Stimulated activated CD4-positive, alpha-beta T cell treated with anti-CD3 and anti-CD28 coated beads, Interleukin-4, amount 100 ng/mL, for 48 hours (primary cell): ENCODE data around the gene TTC16.

Experiments
- DNase-seq, 2 donors: peaks; one replicate each; pipeline ENCODE4 v3.0.0-alpha.2; 2020; ENCODE audit warnings: low read depth in 2 of 2

Gene TTC16, protein sequence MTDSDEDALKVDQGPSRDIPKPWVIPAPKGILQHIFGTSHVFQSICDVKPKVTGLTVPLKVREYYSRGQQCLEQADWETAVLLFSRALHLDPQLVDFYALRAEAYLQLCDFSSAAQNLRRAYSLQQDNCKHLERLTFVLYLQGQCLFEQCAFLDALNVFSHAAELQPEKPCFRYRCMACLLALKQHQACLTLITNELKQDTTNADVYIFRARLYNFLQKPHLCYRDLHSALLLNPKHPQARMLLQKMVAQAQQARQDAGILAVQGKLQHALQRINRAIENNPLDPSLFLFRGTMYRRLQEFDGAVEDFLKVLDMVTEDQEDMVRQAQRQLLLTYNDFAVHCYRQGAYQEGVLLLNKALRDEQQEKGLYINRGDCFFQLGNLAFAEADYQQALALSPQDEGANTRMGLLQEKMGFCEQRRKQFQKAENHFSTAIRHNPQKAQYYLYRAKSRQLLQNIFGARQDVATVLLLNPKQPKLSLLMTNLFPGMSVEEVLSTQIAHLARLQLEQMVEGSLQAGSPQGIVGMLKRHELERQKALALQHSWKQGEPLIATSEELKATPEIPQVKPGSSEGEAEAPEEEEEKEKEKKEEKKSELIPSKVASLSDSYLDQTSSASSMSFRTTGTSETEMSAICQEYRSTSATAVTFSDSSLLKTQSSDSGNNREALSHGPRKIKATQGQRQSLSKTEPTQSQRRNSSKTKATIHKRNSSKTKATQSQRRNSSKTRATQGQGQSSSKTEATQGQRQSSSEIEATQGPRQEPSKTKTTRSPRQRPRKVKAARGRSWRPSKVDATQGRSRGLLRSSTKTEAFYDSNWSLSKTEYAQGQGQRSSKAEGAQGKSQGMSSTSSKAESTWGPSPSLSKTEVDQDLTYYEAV

GRCh38 chr9:127715470-127716337, at the start of gene TTC16, which contains the start of gene PTRH1:
Gene TTC16 (plus strand): TSS chr9:127716079. CDS start chr9:127716146, 67 bp downstream.
Gene PTRH1 (minus strand): TSS chr9:127715663. CDS start chr9:127715639, 24 bp downstream.
- DNase-seq, result peak; percentile 98

GRCh38 chr9:127667127-127667844, 48.6 kb upstream of the TTC16 start:
- DNase-seq, result no peak

- DNase-seq, result no peak
These were observed 48.0 kb upstream of the TTC16 start for GRCh38 chr9:127667906-127668305.

DNA sequence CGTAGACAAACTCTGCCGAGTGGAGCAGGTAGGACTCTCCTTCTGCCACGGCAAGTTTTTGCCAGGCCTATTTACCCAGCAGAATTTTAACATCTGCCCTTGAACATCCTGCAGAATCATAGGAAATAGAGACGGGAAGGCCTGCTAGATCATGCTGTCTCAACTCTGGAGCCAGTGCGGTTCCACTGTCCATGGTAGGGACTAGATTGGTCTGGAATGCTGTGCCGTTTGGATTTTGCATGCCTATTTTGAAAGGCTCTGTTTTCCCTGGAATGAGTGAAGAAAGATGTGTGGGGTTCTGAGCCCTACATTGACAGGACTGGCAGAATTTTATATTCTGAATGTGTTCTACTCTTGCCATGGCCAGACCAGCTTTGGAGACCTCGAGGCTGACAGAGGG, 42.6 kb upstream of the TTC16 start:
- DNase-seq, result no peak

DNA sequence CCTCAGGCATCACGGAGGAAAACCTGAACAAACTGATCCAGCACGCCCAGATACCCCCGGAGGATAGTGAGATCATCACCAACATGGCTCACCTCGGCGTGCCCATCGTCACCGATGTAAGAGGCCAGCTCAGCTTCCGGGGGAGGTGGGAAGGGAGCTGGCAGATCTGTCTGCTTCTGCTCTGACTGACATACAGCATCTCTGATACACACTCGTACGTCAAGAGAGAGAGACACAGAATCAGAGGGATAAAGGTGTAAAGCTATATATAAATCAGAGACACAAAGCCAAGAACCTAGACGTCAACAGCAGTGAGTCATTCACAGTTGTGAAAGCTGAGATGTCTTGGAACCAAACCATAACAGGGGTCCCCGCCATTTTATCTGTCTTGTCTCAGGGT, 39.2 kb upstream of the TTC16 start:
- DNase-seq, result no peak

DNA sequence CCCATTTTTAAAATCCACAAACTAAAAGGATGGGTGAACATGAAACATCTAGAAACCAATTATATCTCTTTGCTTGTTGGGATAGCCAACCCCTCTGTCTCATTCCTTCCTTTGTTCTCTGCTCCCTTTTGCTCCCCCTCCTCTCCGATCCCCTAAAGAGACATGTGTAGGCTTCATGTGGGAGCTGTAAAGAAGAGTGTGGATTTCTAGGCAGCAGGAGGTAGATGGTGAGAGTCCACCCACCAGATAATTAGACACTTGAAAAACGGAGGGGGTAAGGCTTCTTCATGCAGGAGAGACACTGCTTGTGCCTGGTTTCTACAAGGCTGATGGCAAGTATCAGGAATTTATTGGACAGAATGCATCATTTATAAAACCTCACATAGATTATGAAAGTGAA, 36.4 kb upstream of the TTC16 start:
- no peak for DNase-seq

DNA sequence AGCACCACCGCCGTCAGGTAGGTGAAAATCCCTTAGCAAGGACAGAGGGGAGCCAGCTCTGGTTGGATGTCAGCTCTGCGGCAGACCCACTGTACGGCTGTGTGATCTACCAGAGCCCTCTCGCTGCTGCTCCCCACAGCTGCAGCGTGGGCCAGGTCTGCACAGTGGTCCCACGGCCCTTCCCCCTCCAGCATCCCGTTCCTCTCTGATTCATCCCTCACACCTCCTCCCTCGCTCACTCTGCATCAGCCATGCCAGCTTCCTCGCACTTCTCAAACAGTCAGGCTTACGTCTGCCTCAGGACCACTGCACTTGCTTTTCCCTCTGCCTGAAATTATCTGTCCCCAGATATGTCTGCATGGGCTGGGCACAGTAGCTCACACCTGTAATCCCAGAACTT, 35.7 kb upstream of the TTC16 start:
- no peak for DNase-seq

DNA sequence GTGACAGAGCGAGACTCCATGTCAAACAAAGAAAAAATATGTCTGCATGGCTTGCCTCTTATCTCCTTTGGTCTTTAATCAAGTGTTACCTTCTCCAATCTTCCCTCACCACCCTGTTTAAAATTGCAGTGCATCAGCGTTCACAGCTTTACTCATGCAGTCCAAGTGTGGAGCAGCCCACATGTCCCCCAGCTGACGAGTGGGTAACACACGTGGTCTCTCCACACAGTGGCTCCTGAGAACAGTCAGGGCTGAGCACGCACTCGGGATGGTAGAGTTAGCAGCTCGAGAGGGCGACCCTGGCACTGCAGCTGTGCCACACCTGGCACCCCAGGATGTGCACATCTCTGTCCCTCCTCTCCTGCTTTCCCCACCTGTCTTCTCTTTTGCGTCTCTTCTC, 35.0 kb upstream of the TTC16 start:
- no peak for DNase-seq

DNA sequence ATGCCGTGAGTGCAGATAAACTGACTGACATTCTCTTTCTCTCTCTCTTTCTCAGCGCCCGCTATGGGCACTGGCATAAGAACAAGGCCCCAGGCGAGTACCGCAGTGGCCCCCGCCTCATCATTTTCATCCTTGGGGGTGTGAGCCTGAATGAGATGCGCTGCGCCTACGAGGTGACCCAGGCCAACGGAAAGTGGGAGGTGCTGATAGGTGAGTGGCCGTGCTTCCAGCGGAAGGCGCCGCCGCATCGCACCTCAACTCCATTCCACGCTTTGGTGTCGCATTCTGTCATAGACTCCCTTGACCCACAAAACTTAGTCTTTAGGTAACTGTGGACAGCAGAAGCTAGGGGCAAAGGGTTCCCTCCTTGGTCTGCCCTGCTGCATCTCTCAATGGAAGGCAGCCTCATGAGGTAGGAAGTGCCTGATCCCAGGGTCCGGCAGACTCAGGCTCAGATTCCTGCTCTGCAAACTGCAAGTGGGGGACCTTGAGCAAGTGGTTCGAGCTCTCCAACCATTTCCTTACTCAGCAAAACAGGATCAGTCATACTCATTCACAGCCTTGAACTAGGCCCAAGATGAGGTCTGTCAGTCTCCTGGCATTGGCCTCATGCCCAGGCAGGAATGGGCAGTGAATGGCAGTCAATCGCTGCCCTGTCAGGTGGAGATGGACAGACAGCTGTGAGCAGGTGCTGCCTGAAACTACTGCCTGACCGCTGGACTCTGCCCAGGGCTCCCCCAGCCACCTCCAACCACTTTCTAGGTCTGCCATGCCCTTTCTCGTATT, 33.3 kb upstream of the TTC16 start:
- DNase-seq, result no peak

- no peak for DNase-seq
These were observed 32.2 kb upstream of the TTC16 start for GRCh38 chr9:127683723-127684122.

DNA sequence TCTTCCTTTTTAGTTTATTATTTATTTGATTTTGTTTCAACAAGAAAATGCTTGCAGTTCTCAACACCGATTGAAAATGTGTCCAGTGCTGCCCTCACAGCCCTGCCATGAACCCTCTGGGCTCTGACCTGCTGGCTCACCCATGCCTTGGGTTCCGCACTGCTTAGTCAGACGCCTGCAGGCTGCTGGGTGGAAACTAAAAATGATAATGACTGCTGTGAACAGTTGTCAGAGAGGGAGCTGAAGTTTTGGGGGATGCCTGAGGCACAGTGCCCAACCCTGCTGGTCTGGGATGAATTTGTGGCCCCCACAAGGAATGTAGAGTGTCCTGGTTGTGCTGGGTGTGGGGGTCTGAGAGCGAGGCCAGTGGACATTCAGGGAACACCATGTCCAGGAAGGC, 31.3 kb upstream of the TTC16 start:
- DNase-seq, result no peak

- DNase-seq, result no peak
These were observed 29.2 kb upstream of the TTC16 start for GRCh38 chr9:127686461-127687393.

DNA sequence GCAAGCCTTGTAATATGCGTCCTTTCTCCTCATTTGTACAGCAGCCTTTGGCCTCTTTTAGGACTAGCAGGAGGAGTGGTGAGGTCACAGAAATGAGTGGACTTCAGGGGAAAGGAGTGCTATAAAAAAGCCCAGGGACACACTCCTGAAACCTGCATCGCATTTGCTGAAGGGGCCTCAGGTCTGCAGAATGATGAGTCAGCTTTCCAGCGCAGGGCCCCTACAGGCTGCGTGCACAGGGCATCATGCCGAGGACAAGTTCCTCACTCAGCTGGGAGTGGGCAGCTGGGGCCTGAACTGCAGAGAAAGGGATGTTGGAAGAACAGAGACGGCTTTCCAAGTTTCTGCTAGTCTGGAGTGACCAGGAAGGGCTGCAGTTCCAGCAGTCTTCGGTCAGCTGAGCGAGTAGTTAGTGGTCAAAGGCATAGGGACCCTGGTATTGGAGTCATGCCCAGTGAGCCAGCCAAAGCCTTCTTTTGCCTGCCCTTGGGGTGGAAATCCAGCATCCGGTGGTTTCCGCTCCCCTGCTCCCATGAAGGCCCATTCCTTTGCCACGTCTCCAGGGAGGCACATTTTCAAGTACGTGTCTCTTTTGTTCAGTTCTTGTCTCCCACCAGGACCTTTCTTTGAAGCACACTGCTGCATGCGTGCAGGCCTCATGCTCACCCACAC, 26.4 kb upstream of the TTC16 start:
- DNase-seq, result no peak

DNA sequence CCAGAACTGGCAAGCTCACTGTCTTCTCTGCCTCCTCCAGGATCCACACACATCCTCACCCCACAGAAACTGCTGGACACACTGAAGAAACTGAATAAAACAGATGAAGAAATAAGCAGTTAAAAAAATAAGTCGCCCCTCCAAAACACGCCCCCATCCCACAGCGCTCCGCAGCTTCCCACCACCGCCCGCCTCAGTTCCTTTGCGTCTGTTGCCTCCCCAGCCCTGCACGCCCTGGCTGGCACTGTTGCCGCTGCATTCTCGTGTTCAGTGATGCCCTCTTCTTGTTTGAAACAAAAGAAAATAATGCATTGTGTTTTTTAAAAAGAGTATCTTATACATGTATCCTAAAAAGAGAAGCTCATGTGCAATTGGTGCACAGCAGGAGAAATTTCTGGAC, 25.1 kb upstream of the TTC16 start:
- DNase-seq, result no peak

DNA sequence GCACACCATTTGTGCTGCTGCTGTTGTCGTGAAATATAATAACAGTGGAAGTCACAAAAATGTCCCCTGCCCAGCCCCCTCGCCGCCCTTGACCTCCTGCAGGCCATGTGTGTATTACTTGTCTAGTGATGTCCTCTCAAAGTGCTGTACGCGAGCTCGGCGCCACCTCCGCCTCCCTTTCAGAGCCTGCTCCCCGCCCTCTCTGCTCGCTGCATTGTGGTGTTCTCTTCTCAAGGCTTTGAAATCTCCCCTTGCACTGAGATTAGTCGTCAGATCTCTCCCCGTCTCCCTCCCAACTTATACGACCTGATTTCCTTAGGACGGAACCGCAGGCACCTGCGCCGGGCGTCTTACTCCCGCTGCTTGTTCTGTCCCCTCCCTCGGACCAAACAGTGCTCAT, 23.8 kb upstream of the TTC16 start:
- no peak for DNase-seq

- no peak for DNase-seq
These were observed 22.7 kb upstream of the TTC16 start for GRCh38 chr9:127693143-127693542.

DNA sequence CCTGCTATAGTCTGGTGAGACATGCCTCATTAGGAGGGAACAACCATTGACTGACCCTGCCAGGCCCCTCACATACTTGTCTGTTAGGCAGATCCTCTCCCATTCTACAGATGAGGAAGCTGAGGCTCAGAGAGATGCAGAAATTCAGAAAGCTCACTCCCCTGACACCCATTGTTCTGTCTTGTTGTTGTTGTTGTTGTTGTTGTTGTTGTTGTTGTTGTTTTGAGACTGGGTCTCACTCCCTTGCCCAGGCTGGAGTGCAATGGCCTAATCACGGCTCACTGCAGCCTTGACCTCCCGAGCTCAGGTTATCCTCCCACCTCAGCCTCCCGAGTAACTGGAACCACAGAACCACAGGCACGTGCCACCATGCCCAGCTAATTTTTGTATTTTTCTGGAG, 22.2 kb upstream of the TTC16 start:
- no peak for DNase-seq

GRCh38 chr9:127694890-127695720, 20.8 kb upstream of the TTC16 start:
- no peak for DNase-seq
